ENCODE measurements around the gene TEX2. TPM values are rescaled to one million over a fixed set of nuclear protein-coding genes. Genes with fewer than 3 reads are reported as not detected.
A peak's percentile ranks its signal among the peaks of the same experiment; 100 is the strongest.
"Not testable (repeated sequence)": the region's sequence is repeated elsewhere in the genome, so short reads cannot be mapped to it uniquely, and the experiment has no call there.

The TEX2 gene
- total RNA-seq, 3 donors from 2014 or later: 27.5 to 38.5 (median 30.2) TPM

- intact Hi-C loops (cut with DNase I, micrococcal nuclease): no loop called here
- H3K4me3 ChIP-seq: no peak overlapping the region
- DNase-seq: no peak
- no peaks in the 10 kb centered on the region for H3K36me3 ChIP-seq (ENCODE audit: low read depth)
- ATAC-seq: no peak
- no peak for TF ChIP-seq CTCF (IDR thresholded peaks at IDR 0.05)
- H3K4me1 ChIP-seq (ENCODE audit: low read depth): peaks cover 3% of the 10 kb centered on the region
- H3K9me3 ChIP-seq: no peaks in the 10 kb centered on the region
These were observed 37.6 kb downstream of the TEX2 start for GRCh38 chr17:64225410-64225809.

DNA sequence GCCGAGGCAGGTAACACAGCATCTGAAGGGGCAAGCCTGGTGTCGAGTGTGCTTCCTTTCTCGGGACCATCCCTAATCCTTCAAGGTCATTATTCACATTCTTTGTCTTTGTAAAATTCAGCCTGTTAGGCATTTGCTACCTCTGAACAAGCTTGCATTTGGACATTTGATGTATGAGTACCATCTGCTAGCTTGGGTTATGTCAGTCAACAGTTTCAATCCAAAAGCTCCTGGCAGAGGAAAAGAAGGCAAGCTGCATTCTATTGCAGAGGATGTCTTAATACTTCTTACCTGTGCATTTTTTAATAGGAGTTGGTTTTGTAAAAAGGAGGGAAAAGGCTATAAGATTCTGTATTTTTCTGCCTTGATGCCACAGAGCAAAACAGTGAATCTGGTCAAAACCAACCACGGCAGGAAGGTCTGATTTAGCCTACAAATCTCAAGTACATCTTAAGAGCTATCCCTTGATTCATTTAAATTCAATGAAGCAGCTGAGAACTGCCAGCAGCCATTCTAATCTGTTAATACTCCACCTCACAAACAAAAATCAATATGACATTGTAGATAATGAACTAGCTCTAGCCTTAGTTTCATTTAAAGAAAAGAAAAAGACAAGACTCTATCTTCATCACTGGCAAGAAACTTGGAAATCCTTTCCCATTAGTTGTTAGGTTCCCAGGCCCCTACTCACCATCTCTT lies 39.0 kb downstream of the TEX2 start:
- TF ChIP-seq CTCF (IDR thresholded peaks at IDR 0.05): no peak
- no peaks in the 10 kb centered on the region for H3K36me3 ChIP-seq (ENCODE audit: low read depth)
- intact Hi-C loops (cut with DNase I, micrococcal nuclease): no loop called here
- peaks cover 3% of the 10 kb centered on the region for H3K4me1 ChIP-seq (ENCODE audit: low read depth)
- DNase-seq (no peak), ATAC-seq (no peak)
- no peak overlapping the region for H3K4me3 ChIP-seq
- H3K9me3 ChIP-seq: no peaks in the 10 kb centered on the region

- Histone ChIP-seq H3K36me3 (ENCODE audit: low read depth) (no peaks in the 10 kb centered on the region), H3K9me3 (no peaks in the 10 kb centered on the region), H3K4me1 (ENCODE audit: low read depth) (peaks cover 3% of the 10 kb centered on the region), H3K4me3 (no peak overlapping the region)
- intact Hi-C loops (cut with DNase I, micrococcal nuclease): no loop called here
- ATAC-seq (peak; percentile 23), DNase-seq (no peak)
- no peak for TF ChIP-seq CTCF (IDR thresholded peaks at IDR 0.05)
These were observed 39.8 kb downstream of the TEX2 start for GRCh38 chr17:64223283-64223682.

DNA sequence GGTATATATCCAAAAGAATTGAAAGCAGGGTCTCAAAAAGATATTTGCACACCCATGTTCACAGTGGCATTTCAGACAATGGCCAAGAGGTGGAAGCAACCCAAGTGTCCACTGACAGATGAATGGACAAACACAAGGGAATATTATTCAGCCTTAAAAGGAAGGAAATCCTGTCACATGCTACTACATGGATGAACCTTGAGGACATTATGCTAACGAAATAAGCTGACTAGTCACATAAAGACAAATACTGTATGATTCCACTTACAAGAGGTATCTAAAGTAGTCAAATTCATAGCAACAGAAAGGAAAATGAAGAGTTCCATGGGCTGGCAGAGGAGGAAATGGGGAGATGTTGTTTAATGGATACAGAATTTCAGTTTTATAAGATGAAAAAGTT lies 41.4 kb downstream of the TEX2 start:
- Histone ChIP-seq H3K4me1 (ENCODE audit: low read depth) (peaks cover 13% of the 10 kb centered on the region), H3K9me3 (no peaks in the 10 kb centered on the region), H3K4me3 (no peak overlapping the region), H3K36me3 (ENCODE audit: low read depth) (no peaks in the 10 kb centered on the region)
- intact Hi-C loops (cut with DNase I, micrococcal nuclease): no loop called here
- DNase-seq (no peak), ATAC-seq (no peak)
- TF ChIP-seq CTCF (IDR thresholded peaks at IDR 0.05): no peak

- H3K4me3 ChIP-seq; intact Hi-C loops (cut with DNase I, micrococcal nuclease); H3K36me3 ChIP-seq (ENCODE audit: low read depth); ATAC-seq; H3K9me3 ChIP-seq; DNase-seq: not testable (repeated sequence)
- H3K4me1 ChIP-seq (ENCODE audit: low read depth): peaks cover 24% of the 10 kb centered on the region
These were observed 42.5 kb downstream of the TEX2 start for GRCh38 chr17:64220604-64221003.

- Histone ChIP-seq H3K4me1 (ENCODE audit: low read depth) (peaks cover 30% of the 10 kb centered on the region), H3K36me3 (ENCODE audit: low read depth) (no peaks in the 10 kb centered on the region), H3K9me3 (no peaks in the 10 kb centered on the region), H3K4me3 (no peak overlapping the region)
- ATAC-seq: no peak
- no peak for DNase-seq
- TF ChIP-seq CTCF (IDR thresholded peaks at IDR 0.05): no peak
- intact Hi-C loops (cut with DNase I, micrococcal nuclease): no loop called here
These were observed 43.5 kb downstream of the TEX2 start for GRCh38 chr17:64219571-64219970.
